RWPE2 (cell line): ENCODE measurements around the gene ZNF154.

ENCODE experiments used
- ATAC-seq: fragments of 200-7000 bp; cut with Tn5 transposase; 3 replicates; pipeline ENCODE4 v1.9.1; 2021; ENCODE audit warnings: low read depth
- DNase-seq: peaks from one replicate; pipeline ENCODE4 v3.0.0-alpha.2; 2020; ENCODE audit warnings: low spot score
- H3K27ac ChIP-seq: fragments of 450-650 bp; 2 replicates; pipeline ENCODE4 v1.5.1; 2017; ENCODE audit warnings: mild to moderate bottlenecking; ENCODE audit not compliant: poor library complexity, severe bottlenecking
- H3K27me3 ChIP-seq: fragments of 250-450 bp; sonication (Bioruptor Pico); 2 replicates; pipeline ENCODE4 v1.5.1; 2021; ENCODE audit warnings: mild to moderate bottlenecking, moderate library complexity; ENCODE audit not compliant: insufficient read depth, poor library complexity, severe bottlenecking
- H3K36me3 ChIP-seq: fragments of 250-450 bp; sonication (Bioruptor Pico); 2 replicates; pipeline ENCODE4 v1.5.1; 2020; ENCODE audit warnings: low read depth, mild to moderate bottlenecking, moderate library complexity
- H3K4me1 ChIP-seq: fragments of 250-450 bp; sonication (Bioruptor Pico); 2 replicates; pipeline ENCODE4 v1.5.1; 2021; ENCODE audit warnings: mild to moderate bottlenecking, moderate library complexity; ENCODE audit not compliant: insufficient read depth, poor library complexity, severe bottlenecking
- H3K4me3 ChIP-seq: fragments of 250-450 bp; sonication (Bioruptor Pico); 2 replicates; pipeline ENCODE4 v1.5.1; 2021; ENCODE audit warnings: mild to moderate bottlenecking, moderate library complexity; ENCODE audit not compliant: severe bottlenecking
- H3K9me3 ChIP-seq: fragments of 250-450 bp; sonication (Bioruptor Pico); 2 replicates; pipeline ENCODE4 v1.5.1; 2021; ENCODE audit warnings: mild to moderate bottlenecking, moderate library complexity; ENCODE audit not compliant: severe bottlenecking
- TF ChIP-seq, protein P1 (sequence below): fragments of 450-650 bp; IDR thresholded peaks from one replicate; pipeline ENCODE4 v1.5.1; 2017; ENCODE audit warnings: mild to moderate bottlenecking, moderate library complexity; ENCODE audit not compliant: poor library complexity, severe bottlenecking

Gene ZNF154

DNA sequence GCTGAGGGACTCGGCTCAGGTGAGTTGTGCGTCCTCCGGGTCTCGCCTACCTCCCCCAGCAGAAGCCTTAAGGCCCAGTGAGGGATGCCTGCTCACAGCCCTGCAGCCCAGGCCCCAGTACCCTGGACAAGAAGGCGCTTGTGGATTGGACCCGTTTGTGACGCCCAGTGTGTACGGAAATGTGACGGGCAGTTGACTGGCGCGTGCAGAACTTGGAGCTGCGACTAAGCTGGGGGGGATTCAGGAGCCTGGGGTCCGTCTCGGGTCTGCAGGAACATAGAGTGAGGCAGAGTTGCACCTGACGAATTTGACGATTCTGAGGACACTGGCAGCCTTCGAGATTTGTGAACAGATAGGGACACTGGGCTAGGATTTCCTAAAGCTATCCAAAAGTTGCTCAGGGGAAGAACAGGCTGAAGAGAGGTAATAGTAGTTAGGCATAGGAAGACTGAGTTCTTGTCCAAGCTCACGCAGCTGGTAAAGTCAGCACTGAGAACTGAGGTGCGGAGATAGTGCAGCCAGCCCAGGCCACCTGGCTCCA, 26.7 kb downstream of the ZNF154 start:
- TF ChIP-seq, protein P1, sequence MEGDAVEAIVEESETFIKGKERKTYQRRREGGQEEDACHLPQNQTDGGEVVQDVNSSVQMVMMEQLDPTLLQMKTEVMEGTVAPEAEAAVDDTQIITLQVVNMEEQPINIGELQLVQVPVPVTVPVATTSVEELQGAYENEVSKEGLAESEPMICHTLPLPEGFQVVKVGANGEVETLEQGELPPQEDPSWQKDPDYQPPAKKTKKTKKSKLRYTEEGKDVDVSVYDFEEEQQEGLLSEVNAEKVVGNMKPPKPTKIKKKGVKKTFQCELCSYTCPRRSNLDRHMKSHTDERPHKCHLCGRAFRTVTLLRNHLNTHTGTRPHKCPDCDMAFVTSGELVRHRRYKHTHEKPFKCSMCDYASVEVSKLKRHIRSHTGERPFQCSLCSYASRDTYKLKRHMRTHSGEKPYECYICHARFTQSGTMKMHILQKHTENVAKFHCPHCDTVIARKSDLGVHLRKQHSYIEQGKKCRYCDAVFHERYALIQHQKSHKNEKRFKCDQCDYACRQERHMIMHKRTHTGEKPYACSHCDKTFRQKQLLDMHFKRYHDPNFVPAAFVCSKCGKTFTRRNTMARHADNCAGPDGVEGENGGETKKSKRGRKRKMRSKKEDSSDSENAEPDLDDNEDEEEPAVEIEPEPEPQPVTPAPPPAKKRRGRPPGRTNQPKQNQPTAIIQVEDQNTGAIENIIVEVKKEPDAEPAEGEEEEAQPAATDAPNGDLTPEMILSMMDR, result no peak
- H3K9me3 ChIP-seq, result peaks cover 35% of the 10 kb centered on the region
- peak overlapping the region; percentile 61 for H3K4me3 ChIP-seq
- peaks cover 42% of the 10 kb centered on the region for H3K36me3 ChIP-seq
- H3K4me1 ChIP-seq, result peaks cover 4% of the 10 kb centered on the region
- H3K27me3 ChIP-seq, result no peaks in the 10 kb centered on the region
- DNase-seq, result no peak
- ATAC-seq, result peak; percentile 53; the same call in 2 of the 3 replicates
- peak overlapping the region; percentile 12 for H3K27ac ChIP-seq

DNA sequence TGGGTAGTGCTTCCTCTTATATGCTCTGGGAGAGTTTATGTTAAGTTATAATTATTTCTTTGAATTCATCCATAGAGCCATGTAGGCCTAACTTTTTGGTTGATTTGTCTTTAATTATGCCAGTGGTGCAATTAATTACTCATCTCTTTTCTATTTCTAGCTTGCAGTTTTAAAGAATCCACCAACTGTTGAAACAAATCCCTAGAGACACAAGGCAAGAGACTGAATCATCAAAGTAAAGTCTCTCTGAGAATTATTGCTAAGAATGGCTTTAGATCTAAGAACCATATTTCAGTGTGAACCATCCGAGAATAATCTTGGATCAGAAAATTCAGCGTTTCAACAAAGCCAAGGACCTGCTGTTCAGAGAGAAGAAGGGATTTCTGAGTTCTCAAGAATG, 33.1 kb downstream of the ZNF154 start:
- TF ChIP-seq, protein P1, result no peak
- DNase-seq (no peak), ATAC-seq (no peak)
- Histone ChIP-seq H3K9me3 (peaks cover 1% of the 10 kb centered on the region), H3K27me3 (no peaks in the 10 kb centered on the region), H3K4me3 (no peak overlapping the region), H3K27ac (no peak overlapping the region), H3K36me3 (no peaks in the 10 kb centered on the region), H3K4me1 (no peaks in the 10 kb centered on the region)

DNA sequence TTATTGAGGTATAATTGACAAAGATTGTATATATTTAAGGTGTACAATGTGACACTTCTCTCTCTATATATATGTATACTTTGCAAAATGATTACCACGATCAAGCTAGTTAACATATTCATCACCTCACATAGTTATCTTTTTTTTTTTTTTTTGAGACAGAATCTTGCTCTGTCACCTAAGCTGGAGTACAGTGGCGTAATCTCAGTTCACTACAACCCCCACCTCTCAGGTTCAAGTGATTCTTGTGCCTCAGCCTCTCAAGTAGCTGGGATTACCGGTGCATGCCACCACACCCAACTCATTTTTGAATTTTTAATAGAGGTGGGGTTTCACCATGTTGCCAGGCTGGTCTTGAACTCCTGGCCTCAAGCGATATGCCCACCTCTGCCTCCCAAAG, 36.5 kb downstream of the ZNF154 start:
- DNase-seq (no peak), ATAC-seq (no peak)
- no peaks in the 10 kb centered on the region for H3K27me3 ChIP-seq
- H3K4me3 ChIP-seq, result no peak overlapping the region
- H3K4me1 ChIP-seq, result no peaks in the 10 kb centered on the region
- TF ChIP-seq, protein P1, result no peak
- no peaks in the 10 kb centered on the region for H3K9me3 ChIP-seq
- H3K27ac ChIP-seq, result no peak overlapping the region
- no peaks in the 10 kb centered on the region for H3K36me3 ChIP-seq

DNA sequence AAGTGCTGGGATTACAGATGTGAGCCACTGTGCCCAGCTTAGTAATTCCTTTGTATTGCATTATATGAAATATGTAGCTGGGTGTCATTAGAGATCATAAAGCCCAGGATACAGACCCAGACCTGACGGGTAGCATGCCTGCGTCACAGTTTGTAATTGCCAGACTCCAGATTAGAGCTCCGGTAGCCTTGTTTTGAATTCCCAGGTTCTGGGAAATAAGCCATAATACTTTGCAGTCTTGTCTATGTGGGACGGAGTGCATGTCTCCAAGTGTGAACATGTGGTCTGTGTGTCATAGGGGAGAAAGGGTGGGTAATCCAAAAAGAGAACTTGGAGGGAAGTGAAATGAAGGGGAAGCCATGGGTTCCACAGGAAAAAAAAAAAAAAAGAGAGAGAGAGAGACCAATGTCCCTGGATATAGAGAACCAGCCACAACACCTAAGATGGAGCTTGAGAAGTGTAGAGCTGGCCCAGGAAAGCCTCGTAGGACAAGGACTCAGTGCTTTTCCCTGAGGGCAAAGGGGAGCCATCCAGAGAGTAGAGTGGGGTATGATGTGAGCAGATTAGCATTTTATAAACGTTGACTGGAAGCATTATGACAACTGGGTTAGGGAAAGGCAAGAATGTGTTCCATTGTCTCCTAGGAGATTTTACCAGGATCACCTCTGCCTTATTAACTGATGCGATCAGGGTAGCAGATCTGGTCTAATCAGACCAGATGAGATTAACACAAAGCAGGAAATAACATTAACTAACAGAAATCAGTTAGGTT, 37.7 kb downstream of the ZNF154 start:
- H3K9me3 ChIP-seq, result no peaks in the 10 kb centered on the region

More for the DNA sequence above, 37.7 kb downstream of the ZNF154 start:
- H3K27ac ChIP-seq, result no peak overlapping the region
- TF ChIP-seq, protein P1, result no peak
- H3K27me3 ChIP-seq, result no peaks in the 10 kb centered on the region
- DNase-seq (no peak), ATAC-seq (no peak)
- H3K36me3 ChIP-seq, result no peaks in the 10 kb centered on the region
- no peak overlapping the region for H3K4me3 ChIP-seq
- no peaks in the 10 kb centered on the region for H3K4me1 ChIP-seq
